Right forelimb (tissue), 1 donor: ENCODE measurements around the gene POFUT1.

Experiments
- DNase-seq: peaks from one replicate; pipeline ENCODE4 v3.0.0-alpha.2; 2018

Gene POFUT1

DNA sequence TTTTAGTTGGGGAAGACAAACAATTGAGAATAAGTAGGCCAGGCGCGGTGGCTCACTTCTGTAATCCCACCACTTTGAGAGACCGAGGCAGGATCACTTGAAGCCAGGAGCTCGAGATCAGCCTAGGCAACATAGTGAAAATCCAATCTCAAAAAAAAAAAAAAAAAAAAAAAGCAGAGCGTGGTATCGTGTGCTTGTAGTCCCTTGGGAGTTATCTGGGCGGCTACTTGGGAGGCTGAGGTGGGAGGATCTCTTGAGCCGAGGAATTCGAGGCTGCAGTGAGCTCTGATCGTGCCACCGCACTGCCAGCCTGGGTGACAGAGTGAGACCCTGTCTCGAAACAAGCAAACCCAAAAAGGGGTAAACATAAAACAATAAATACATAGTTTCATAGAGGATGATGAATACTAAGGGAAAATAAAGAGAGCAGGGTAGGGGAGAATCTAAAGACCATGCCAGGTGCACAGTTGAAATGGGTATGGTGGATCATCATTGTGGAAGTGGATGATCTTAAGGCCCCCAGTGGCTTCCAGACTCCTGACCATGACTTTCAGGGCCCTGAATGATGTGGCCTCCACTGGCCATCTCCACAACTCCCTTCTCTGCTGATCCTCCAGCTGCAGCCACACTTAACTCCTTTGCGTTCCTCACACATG is 947 bp downstream of the POFUT1 start:
- DNase-seq, result no peak

DNA sequence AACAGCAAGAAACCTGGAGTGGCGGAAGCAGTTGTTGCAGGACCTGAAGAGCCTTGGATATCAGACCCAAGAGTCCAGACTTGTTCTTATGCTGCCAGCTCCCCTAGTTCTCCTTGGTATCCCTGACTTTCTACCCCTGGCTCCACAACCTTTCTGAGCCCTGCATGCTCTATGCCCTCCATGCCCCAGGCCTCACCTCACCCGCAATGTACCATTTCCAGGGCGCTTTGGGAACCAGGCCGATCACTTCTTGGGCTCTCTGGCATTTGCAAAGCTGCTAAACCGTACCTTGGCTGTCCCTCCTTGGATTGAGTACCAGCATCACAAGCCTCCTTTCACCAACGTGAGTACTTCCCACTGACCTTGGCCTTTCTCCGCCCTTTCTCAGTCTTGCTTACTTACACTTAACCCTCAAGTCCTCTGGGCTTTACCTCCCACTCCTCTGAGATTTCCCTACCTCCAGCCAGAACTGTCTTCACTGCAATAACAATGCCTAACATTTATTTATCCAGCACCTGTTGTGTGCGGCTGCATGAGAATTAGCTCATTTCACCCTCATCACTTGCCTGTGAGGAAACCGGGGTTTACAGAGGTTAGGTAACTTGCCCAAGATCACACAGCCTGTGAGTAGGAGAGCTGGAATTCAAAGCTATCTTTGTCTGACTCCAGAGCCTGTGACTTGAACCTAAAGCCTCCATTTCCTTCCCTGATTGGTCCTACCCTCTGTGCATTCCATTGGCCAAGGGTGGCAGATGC is 2.3 kb downstream of the POFUT1 start:
- DNase-seq, result no peak

DNA sequence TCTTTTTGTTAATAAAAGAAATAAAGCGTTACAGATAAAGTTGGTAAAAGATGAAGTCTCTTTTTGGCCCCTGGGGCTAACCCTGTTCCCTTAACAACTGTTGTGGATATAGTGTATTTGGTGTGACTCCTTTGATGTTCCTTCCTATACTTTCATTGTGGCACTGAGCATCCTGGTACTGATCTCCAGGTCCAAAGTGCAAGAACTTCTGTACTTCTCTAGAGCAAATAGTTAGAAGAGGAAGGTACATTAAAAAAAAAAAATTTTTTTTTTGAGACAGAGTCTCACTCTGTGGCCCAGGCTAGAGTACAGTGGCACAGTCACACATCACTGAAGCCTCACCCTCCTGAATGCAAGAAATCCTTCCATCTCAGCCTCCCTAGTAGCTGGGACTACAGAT is 6.2 kb downstream of the POFUT1 start:
- no peak for DNase-seq

DNA sequence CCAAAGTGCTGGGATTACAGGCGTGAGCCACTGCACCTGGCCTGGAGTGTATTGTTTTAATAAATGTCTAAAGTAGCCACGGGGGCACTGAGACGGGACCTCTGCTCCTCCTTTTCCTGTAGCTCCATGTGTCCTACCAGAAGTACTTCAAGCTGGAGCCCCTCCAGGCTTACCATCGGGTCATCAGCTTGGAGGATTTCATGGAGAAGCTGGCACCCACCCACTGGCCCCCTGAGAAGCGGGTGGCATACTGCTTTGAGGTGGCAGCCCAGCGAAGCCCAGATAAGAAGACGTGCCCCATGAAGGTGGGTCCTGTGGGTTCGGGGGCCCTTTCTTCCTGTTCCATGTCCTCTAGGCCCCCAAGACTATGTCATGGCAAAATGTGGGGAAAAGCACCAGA is 7.5 kb downstream of the POFUT1 start:
- DNase-seq, result no peak

- no peak for DNase-seq
Measured at GRCh38 chr20:32215729-32216128, 8.0 kb downstream of the POFUT1 start.

GRCh38 chr20:32216179-32217142 is 8.8 kb downstream of the POFUT1 start:
- DNase-seq, result no peak

GRCh38 chr20:32218156-32218900 is 10.6 kb downstream of the POFUT1 start:
- no peak for DNase-seq

DNA sequence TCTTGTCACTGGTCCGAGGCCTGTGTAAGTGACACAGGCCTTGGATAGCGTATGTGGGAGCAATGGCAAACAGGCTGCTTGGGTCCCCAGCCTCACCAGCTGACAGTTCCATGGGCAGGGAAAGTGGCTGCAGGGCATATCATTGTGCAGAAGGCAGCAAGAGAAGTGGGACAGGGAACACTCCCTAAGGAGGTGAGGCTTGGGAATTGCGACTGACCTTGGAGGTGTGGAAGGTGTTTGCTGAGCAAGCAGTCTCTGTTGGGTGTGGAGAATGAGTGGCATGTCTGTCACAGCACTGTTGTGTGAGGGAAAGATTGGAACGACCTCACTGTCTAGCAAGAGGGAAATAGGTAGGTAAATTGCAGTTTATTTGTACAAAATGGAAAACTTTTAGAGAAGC is 16.8 kb downstream of the POFUT1 start:
- DNase-seq, result no peak

DNA sequence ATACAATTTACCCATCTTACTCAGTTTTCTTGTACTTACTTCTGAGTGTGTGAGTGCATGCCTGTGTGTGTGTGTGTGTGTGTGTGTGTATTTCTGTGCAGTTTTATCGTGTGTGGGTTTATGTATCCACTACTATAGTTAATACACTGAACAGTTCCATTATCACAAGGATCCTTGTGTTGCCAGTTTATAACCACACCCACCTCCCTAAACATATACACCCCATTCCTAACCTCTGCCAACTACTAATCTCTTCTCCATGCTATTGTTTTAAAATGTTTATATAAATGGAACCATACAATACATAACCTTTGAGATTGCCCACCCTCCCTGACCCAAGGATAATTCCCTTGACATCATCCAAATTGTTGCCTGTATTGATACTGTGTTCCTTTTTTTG is 18.7 kb downstream of the POFUT1 start:
- DNase-seq, result no peak

DNA sequence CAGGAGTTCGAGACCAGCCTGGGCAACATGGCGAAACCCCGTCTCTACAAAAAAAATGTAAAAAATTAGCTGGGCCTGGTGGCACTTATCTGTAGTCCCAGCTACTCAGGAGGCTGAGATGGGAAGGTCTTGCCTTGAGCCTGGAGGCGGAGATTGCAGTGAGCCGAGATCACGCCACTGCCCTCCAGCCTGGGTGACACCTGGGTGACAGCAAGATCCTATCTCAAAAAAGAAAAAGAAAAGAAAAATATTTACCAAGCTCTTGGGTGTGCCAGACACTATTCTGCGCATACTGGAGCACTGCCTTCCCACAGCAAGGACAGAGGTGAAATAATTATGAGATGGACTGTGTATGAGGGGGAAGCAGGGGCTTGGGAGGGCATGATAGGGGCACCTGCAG is 19.6 kb downstream of the POFUT1 start:
- no peak for DNase-seq

GRCh38 chr20:32227744-32228688 is 20.3 kb downstream of the POFUT1 start:
- no peak for DNase-seq

DNA sequence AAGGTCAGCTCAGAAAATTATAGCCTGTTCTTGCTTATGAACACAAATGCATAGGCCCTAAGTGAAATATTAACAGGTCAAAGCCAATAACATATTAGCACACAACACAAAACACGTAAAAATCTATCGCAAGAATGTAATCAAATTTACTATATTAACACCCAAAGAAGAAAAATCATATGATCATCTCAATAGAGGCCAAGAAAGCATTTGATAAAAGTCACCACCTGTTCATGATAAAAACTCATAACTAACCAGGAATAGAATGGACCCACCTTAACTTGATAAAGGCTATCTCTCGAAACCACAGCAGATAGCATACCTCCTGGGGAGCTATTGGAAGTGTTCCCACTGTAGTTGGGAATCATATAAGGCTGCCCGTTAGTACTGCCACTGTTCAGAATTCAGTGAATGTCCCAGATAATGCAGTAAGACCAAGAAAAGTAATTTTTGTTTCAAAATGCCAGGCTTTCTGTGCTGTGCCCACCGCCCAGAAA is 21.6 kb downstream of the POFUT1 start:
- no peak for DNase-seq

GRCh38 chr20:32230707-32231106 is 23.0 kb downstream of the POFUT1 start:
- DNase-seq, result no peak

DNA sequence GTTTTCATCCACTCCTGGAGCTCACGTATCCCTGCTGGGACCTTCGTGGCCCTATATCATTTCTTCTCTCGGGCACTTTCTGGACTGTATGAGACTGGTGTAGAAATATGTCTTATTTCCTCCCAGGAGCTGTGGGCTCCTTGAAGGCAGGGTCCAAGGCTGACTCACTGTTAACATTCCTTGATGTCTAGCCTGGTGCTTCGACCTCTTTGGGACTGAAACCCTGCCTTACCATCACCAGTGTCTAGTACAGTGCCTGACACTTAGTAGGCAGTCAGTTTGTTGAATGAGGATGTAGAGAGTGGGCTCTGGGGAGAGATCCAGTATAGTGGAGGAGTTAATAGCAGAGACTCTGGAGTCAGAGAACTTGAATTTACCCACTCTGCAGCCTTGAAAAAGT is 23.6 kb downstream of the POFUT1 start:
- DNase-seq, result no peak

DNA sequence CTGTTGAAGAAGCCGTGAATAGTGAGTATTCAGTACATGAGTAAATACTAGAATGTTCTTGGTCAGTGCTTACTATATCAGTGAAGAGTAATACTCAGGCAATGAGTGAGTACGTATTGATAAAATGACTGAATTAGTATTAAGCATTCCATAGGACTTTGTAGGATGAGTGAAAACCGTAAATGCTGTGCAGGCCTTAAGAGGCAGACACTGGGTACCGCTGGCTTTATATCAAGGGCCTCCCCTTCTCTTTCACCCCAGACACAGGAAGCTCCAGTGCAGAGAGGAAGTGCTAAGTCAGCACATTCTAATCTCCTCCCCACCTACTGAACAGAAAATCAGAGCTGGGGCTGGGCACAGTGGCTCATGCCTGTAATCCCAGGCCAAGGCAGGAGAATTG is 24.2 kb downstream of the POFUT1 start:
- no peak for DNase-seq

DNA sequence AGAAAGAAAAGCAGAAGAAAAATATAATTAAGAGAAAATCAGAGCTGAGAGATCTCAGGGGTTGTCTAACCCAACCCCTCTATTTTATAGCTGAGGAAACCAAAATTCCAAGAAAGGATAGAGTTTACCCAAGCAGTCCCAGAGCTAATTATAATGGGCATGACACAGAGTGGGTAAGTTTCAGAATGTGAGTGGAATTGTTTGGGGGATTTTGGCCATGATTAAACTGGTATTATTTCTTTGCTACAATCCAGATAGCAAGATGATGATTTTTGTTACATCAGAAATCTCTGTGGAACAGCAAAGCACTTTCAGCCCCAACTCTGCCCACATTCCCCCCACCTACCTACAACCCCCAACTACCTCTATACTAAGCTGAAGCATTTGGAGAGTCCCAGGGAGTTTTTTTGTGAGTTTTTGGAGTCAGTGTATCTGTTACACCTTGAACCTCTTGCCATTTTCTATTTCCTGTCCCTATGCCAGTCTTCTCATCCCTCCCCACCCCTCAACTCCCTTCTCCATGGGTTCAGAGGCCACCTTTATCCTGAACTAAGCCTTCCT is 24.7 kb downstream of the POFUT1 start:
- DNase-seq, result no peak

DNA sequence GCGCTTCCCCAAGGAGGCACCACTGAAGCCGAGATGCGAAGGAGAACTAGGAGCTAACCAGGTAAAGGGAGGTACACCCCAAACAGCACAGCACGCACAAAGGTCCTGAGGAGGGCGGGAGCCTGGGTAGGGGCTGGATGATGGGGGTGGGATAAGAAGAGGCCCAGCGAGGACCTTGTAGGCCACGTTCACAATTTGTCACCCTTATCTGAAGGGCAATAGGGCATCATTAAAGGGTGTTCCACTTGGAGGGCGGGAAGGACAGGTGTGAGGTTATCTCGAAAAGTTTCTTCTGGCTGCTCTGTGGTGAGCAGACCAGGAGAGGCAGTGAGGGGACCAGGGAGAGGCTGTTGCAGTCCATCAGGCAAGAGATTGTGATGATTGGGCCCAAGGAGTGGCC is 25.6 kb downstream of the POFUT1 start:
- no peak for DNase-seq

DNA sequence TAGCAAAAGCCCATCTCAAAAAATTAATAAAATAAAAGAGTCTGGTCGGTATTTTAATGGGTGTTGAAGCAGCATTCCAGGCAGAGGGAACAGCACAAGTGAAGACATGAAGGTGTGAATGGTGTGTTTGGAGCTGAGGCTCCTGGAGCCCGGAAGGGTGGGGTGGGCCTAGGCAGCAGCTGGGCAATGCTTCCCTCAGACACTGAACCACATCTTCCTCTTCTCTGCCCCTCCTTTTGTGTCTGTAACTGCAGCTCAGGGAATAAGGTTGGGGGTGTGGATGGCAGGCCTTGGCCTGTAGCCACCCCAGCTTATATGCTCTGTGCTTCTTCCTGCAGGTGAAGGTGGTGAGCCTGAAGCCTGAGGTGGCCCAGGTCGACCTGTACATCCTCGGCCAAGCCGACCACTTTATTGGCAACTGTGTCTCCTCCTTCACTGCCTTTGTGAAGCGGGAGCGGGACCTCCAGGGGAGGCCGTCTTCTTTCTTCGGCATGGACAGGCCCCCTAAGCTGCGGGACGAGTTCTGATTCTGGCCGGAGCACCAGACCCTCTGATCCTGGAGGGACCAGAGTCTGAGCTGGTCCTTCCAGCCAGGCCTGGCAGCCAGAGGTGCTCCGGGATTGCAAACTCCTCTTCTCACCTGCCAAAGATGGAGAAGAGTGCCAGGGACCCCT is 26.6 kb downstream of the POFUT1 start:
- DNase-seq, result no peak

GRCh38 chr20:32235331-32236047 is 27.8 kb downstream of the POFUT1 start:
- no peak for DNase-seq

- DNase-seq, result no peak
Measured at GRCh38 chr20:32236048-32236533, 28.4 kb downstream of the POFUT1 start.
